Thyroid gland (tissue), 4 donors: Measurements from ENCODE around the gene SLC24A3. TPM values are rescaled to one million over a fixed set of nuclear protein-coding genes. Genes with fewer than 3 reads are reported as not detected.

Source experiments
- DNase-seq, 2 donors: peaks; one replicate each; pipeline ENCODE4 v3.0.0-alpha.2; 2019
- H3K27ac ChIP-seq, 3 donors: fragments of 200-600 bp; sonication (generic); 1 replicate in 2 of 3; 2 replicates in 1 of 3; pipeline ENCODE4 v1.5.1; 2016 to 2019; ENCODE audit warnings: mild to moderate bottlenecking in 1 of 3, moderate library complexity in 1 of 3
- H3K27me3 ChIP-seq: fragments of 200-600 bp; sonication (generic); one replicate; pipeline ENCODE4 v1.5.1; 2019
- H3K36me3 ChIP-seq, 2 donors: fragments of 200-600 bp; sonication (generic); one replicate each; pipeline ENCODE4 v1.5.1; 2016 to 2019
- H3K4me1 ChIP-seq, 2 donors: fragments of 200-600 bp; sonication (generic); one replicate each; pipeline ENCODE4 v1.5.1; 2017 to 2019
- H3K4me3 ChIP-seq, 3 donors: fragments of 200-600 bp; sonication (generic); replicated peaks in 1 of 3; 1 replicate in 2 of 3; 2 replicates in 1 of 3; pipeline ENCODE4 v1.5.1; 2016; ENCODE audit warnings: mild to moderate bottlenecking in 1 of 3
- H3K9me3 ChIP-seq: fragments of 200-600 bp; sonication (generic); one replicate; pipeline ENCODE4 v1.5.1; 2017
- CTCF ChIP-seq, 6 experiments: fragments of 200-600 bp in 3 of 6; fragments of 450-650 bp in 3 of 6; sonication (generic) in 3 of 6; IDR thresholded peaks; one replicate each; pipeline ENCODE4 v1.5.1; 2016 to 2019; ENCODE audit warnings: antibody characterized with exemption in 6 of 6, mild to moderate bottlenecking in 2 of 6, inconsistent platforms in 1 of 6, moderate library complexity in 1 of 6
- POLR2A ChIP-seq, 2 donors: fragments of 450-650 bp; IDR thresholded peaks; one replicate each; pipeline ENCODE4 v1.6.1; 2017; ENCODE audit warnings: antibody characterized with exemption in 2 of 2, mild to moderate bottlenecking in 2 of 2, moderate library complexity in 1 of 2
- WGBS, 2 donors: methylation state at CpG; one replicate each; pipeline ENCODE4 v1.1.5; 2017; 5-methylcytosine and 5-hydroxymethylcytosine counted together
- intact Hi-C: fragments of 100-400 bp; cut with DNase I; formaldehyde crosslinking; loops from one replicate; pipeline ENCODE4 v1.15.1; 2023
- total RNA-seq, 4 donors: library from RNA; depleted of rRNA; stranded (reverse); fragments of >200 nt; gene quantifications; one replicate each; pipeline ENCODE4 v1.2.3, GENCODE V29; 2016

Gene SLC24A3
- total RNA-seq, 4 donors from 2014 or later = 4.0 to 8.1 (median 6.3) TPM

GRCh38 chr20:19414600-19414999 is 202.2 kb downstream of the SLC24A3 start:
- WGBS, 2 donors = 83 to 88% methylated on average over 1 of the region's 1 CpG
- intact Hi-C loops = no loop called here

GRCh38 chr20:19415786-19416185 is 203.3 kb downstream of the SLC24A3 start:
- Histone ChIP-seq H3K4me1 (no peaks in the 10 kb centered on the region), H3K4me3 (no peak overlapping the region), H3K9me3 (no peaks in the 10 kb centered on the region), H3K27ac (no peak overlapping the region), H3K27me3 (no peaks in the 10 kb centered on the region), H3K36me3 (no peaks in the 10 kb centered on the region)
- DNase-seq = no peak
- 88 to 92% methylated on average over 1 of the region's 1 CpG for WGBS, 2 donors
- intact Hi-C loops = no loop called here
- TF ChIP-seq POLR2A (IDR thresholded peaks at IDR 0.05) (no peak), CTCF (IDR thresholded peaks at IDR 0.05) (no peak)

More at GRCh38 chr20:19414600-19414999, 202.2 kb downstream of the SLC24A3 start:
- Histone ChIP-seq H3K27ac (no peak overlapping the region), H3K9me3 (no peaks in the 10 kb centered on the region), H3K4me1 (no peaks in the 10 kb centered on the region), H3K4me3 (no peak overlapping the region), H3K36me3 (no peaks in the 10 kb centered on the region), H3K27me3 (no peaks in the 10 kb centered on the region)
- no peak for DNase-seq
- no peak for TF ChIP-seq POLR2A (IDR thresholded peaks at IDR 0.05)
- no peak for TF ChIP-seq CTCF (IDR thresholded peaks at IDR 0.05)

GRCh38 chr20:19416627-19417026 is 204.2 kb downstream of the SLC24A3 start:
- Histone ChIP-seq H3K27ac (no peak overlapping the region), H3K36me3 (no peaks in the 10 kb centered on the region), H3K9me3 (no peaks in the 10 kb centered on the region), H3K27me3 (no peaks in the 10 kb centered on the region), H3K4me3 (no peak overlapping the region), H3K4me1 (no peaks in the 10 kb centered on the region)
- intact Hi-C loops = no loop called here
- no peak for DNase-seq
- 86 to 93% methylated on average over 2 of the region's 2 CpGs for WGBS, 2 donors
- TF ChIP-seq CTCF (IDR thresholded peaks at IDR 0.05) = no peak
- no peak for TF ChIP-seq POLR2A (IDR thresholded peaks at IDR 0.05)

- Histone ChIP-seq H3K9me3 (no peaks in the 10 kb centered on the region), H3K4me3 (no peak overlapping the region), H3K27ac (no peak overlapping the region), H3K4me1 (no peaks in the 10 kb centered on the region), H3K36me3 (no peaks in the 10 kb centered on the region), H3K27me3 (no peaks in the 10 kb centered on the region)
- 51 to 67% methylated on average over 4 of the region's 4 CpGs for WGBS, 2 donors
- no peak for DNase-seq
- TF ChIP-seq POLR2A (IDR thresholded peaks at IDR 0.05) (no peak), CTCF (IDR thresholded peaks at IDR 0.05) (no peak)
- intact Hi-C loops = no loop called here
These were observed 207.0 kb downstream of the SLC24A3 start for GRCh38 chr20:19419396-19419795.

- Histone ChIP-seq H3K27me3 (no peaks in the 10 kb centered on the region), H3K36me3 (no peaks in the 10 kb centered on the region), H3K4me3 (no peak overlapping the region), H3K27ac (no peak overlapping the region), H3K4me1 (no peaks in the 10 kb centered on the region), H3K9me3 (no peaks in the 10 kb centered on the region)
- intact Hi-C loops = no loop called here
- no peak for TF ChIP-seq POLR2A (IDR thresholded peaks at IDR 0.05)
- WGBS, 2 donors = 62 to 69% methylated on average over 9 of the region's 9 CpGs
- DNase-seq = no peak
These were observed 210.9 kb downstream of the SLC24A3 start for GRCh38 chr20:19423097-19423899.
